ENCODE data around the gene PCP4L1. TPM values are rescaled to one million over a fixed set of nuclear protein-coding genes. Genes with fewer than 3 reads are reported as not detected.
A peak's percentile ranks its signal among the peaks of the same experiment; 100 is the strongest.
"Not testable (repeated sequence)": the region's sequence is repeated elsewhere in the genome, so short reads cannot be mapped to it uniquely, and the experiment has no call there.

PCP4L1 gene
- total RNA-seq, 4 donors from 2014 or later, result 0.42 to 1.2 TPM; not detected in 2

DNA sequence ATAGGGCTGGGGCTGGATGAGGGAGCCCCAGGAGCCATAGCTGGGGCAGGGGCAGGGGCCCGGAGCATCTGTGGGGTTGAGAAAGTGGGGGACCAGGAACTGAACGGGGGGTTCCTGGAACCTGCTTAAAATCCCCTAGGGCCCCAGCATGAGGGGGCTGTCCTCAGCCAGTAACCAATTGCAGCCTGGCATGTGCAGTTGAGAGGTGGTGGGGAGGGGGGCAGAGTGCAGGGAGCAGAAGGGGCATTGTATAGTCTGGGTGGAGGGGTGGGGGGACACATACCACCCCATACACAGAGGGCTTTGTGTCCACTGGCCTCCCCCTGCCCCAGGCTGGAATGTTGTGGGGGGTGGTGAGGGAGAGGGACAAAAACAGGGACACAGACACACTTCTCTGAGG, 51.3 kb downstream of the PCP4L1 start, which contains the start of gene MPZ:
Gene MPZ, minus strand, starts transcription at position 101 of the 400 bp plus-strand sequence. Its CDS starts 63 bp downstream, at position 38.
- H3K4me1 ChIP-seq, result peaks cover 0 to 63% (median 18%) of the 10 kb centered on the region in 4 donors
- WGBS, 2 donors, result 36 to 47% methylated on average over 2 of the region's 2 CpGs
- no peaks in the 10 kb centered on the region for H3K9me3 ChIP-seq
- no peaks in the 10 kb centered on the region for H3K27me3 ChIP-seq
- DNase-seq (ENCODE audit: low spot score in 2 of 2), result no peak
- peaks cover 0 to 5% (median 0%) of the 10 kb centered on the region in 3 donors for H3K36me3 ChIP-seq
- peak in 1 of 2 donors; percentile 27 for TF ChIP-seq POLR2A (IDR thresholded peaks at IDR 0.05)
- TF ChIP-seq, protein P1, sequence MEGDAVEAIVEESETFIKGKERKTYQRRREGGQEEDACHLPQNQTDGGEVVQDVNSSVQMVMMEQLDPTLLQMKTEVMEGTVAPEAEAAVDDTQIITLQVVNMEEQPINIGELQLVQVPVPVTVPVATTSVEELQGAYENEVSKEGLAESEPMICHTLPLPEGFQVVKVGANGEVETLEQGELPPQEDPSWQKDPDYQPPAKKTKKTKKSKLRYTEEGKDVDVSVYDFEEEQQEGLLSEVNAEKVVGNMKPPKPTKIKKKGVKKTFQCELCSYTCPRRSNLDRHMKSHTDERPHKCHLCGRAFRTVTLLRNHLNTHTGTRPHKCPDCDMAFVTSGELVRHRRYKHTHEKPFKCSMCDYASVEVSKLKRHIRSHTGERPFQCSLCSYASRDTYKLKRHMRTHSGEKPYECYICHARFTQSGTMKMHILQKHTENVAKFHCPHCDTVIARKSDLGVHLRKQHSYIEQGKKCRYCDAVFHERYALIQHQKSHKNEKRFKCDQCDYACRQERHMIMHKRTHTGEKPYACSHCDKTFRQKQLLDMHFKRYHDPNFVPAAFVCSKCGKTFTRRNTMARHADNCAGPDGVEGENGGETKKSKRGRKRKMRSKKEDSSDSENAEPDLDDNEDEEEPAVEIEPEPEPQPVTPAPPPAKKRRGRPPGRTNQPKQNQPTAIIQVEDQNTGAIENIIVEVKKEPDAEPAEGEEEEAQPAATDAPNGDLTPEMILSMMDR (IDR thresholded peaks at IDR 0.05), result no peak
- TF ChIP-seq EP300 (IDR thresholded peaks at IDR 0.05), result peak in 1 of 2 donors; percentile 46
- H3K4me3 ChIP-seq, result peak within 1 kb of the TSS; percentile 28 to 70 (median 34)
- peak within 1 kb of the TSS; percentile 7 to 98 (median 82) for H3K27ac ChIP-seq

DNA sequence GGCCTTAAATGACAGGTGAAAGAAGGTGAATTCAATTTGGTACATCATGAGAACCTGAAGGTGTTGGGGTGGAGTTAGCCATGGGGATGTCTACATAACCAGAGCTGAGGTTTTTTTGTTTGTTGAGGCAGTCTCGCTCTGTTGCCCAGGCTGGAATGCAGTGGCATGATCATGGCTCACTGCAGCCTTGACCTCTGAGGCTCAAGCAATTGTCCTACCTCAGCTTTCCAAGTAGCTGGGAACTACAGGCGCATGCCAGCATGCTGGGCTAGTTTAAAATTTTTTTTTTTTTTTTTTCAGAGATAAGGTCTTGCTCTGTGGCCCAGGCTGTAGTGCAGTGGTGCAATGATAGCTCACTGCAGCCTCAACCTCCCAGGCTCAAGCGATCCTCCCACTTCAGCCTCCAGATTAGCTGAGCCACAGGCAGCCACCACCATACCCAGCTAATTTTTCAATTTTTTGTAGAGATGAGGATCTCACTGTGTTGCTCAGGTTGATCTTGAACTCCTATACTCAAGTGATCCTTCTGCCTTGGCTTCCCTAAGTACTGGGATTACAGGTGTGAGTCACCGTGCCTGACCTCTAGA, 53.1 kb downstream of the PCP4L1 start:
- TF ChIP-seq, protein P1 (IDR thresholded peaks at IDR 0.05), result no peak
- TF ChIP-seq EP300 (IDR thresholded peaks at IDR 0.05), result no peak
- TF ChIP-seq POLR2A (IDR thresholded peaks at IDR 0.05), result no peak
- Histone ChIP-seq H3K36me3 (no peaks in the 10 kb centered on the region), H3K9me3 (no peaks in the 10 kb centered on the region), H3K27me3 (no peaks in the 10 kb centered on the region), H3K4me3 (no peak overlapping the region), H3K4me1 (peaks cover 0 to 64% (median 10%) of the 10 kb centered on the region in 4 donors), H3K27ac (peak overlapping the region; percentile 43 to 98 (median 88))
- DNase-seq (ENCODE audit: low spot score in 2 of 2), result no peak
- WGBS, 2 donors, result 71 to 73% methylated on average over 4 of the region's 4 CpGs

DNA sequence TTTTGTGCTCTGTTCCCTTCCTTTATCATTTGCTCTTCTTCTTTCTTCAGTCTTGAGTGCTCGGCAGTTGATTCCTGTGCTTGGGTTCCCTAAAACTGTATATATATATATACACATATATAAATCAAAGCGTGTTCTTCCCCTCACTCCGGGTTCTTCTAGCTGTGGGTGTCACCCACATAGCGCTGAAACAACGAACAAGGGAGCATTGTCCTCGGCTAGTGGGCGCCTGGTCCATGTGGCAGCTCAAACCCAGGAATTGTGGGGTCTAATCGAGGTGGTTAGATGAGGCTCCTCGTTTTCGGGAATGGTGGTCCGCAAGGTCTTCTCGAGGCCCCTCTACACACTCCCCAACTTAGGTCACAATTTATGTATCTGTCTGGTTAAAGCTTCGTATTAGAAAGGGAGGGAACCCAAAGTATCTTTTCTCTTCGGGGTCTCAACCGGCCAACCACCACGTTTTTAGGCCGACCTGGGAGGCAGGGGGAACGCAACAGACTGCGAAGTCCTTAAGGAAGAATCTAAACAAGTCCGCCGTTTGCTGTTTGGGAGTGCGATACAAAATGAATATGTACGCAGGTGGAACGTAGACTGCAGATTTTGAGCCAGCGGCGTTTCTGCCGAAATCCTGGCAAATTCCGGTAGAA, 55.1 kb downstream of the PCP4L1 start:
- peak overlapping the region; percentile 88 to 98 (median 90) for H3K27ac ChIP-seq
- no peaks in the 10 kb centered on the region for H3K27me3 ChIP-seq
- TF ChIP-seq, protein P1 (IDR thresholded peaks at IDR 0.05), result no peak
- TF ChIP-seq EP300 (IDR thresholded peaks at IDR 0.05) (no peak), POLR2A (IDR thresholded peaks at IDR 0.05) (no peak)
- 25 to 26% methylated on average over 28 of the region's 28 CpGs for WGBS, 2 donors
- peaks cover 0 to 1% (median 0%) of the 10 kb centered on the region in 3 donors for H3K36me3 ChIP-seq
- H3K4me3 ChIP-seq, result peak overlapping the region; percentile 76 to 97 (median 83)
- H3K9me3 ChIP-seq, result no peaks in the 10 kb centered on the region
- DNase-seq (ENCODE audit: low spot score in 2 of 2), result no peak
- peaks cover 0 to 57% (median 8%) of the 10 kb centered on the region in 4 donors for H3K4me1 ChIP-seq

DNA sequence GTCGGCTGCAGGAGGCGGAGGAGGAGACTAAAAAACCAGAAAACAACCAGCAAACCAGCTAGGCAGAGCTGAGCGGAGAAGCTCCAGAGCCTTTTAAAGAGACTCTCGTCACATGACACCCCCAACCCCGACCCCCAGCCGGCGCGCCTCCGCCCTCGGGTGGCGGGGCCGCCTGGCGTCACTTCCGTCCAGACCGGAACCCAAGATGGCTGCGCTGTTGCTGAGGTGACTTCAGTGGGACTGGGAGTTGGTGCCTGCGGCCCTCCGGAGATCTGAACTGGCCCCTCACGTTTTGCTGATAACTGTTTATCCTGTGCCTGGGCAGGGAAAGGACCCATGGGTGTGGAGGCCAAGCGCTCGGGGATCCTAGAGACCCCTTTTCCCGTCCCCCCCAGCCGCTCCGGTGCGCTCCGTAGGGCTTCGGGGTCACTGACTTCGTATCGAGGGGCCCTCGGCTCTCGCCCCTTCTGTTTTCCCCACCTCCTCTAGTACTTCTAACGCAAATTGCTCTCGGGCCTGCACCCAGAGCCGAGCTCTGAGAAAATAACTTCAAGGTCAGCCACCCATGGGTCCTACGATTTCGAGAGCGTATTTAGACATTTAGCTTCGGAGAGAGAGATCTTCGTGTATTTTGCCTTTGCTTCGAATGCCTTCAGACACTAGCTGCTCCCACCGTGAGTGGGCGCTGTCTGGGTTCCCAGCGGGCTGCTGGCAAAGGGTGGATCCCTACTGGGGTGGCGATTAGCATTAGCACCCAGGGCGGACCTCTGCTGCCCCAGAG, 55.8 kb downstream of the PCP4L1 start, which contains the start of gene SDHC:
Gene SDHC, plus strand, starts transcription at position 181 of the 781 bp plus-strand sequence. Its CDS starts 25 bp downstream, at position 206.
- H3K27ac ChIP-seq, result peak within 1 kb of the TSS; percentile 88 to 98 (median 90)
- WGBS, 2 donors, result 0 to 1% methylated on average over 43 to 44 of the region's 45 CpGs

DNA sequence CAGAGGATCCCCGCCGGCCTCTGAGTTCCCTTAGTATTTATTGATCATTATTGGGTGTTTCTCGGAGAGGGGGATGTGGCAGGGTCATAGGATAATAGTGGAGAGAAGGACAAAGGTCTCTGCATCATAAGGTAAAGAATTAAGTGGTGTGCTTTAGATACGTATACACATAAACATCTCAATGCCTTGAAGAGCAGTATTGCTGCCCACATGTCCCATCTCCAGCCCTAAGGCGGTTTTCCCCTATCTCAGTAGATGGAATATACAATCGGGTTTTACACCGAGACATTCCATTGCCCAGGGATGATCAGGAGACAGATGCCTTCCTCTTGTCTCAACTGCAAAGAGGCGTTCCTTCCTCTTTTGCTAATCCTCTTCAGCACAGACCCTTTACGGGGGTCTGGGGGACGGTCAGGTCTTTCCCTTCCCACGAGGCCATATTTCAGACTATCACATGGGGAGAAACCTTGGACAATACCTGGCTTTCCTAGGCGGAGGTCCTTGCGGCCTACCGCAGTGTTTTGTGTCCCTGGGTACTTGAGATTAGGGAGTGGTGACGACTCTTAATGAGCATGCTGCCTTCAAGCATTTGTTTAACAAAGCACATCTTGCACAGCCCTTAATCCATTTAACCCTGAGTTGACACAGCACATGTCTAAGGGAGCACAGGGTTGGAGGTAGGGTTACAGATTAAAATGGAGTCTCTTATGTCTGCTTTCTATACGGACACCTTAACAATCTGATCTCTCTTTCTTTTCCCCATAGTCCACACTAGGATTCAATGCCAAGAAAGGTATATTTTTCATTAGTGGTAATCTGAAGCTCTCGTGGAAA, 57.5 kb downstream of the PCP4L1 start:
- not testable (repeated sequence) for H3K27ac ChIP-seq; H3K4me3 ChIP-seq; H3K9me3 ChIP-seq; DNase-seq (ENCODE audit: low spot score in 2 of 2); H3K27me3 ChIP-seq
- H3K36me3 ChIP-seq, result peaks cover 0 to 13% (median 0%) of the 10 kb centered on the region in 3 donors
- 69 to 76% methylated on average over 17 of the region's 17 CpGs for WGBS, 2 donors
- peaks cover 0 to 50% (median 8%) of the 10 kb centered on the region in 4 donors for H3K4me1 ChIP-seq

More for the DNA sequence above, 55.8 kb downstream of the PCP4L1 start, which contains the start of gene SDHC:
- H3K9me3 ChIP-seq, result no peaks in the 10 kb centered on the region
- peaks cover 0 to 57% (median 8%) of the 10 kb centered on the region in 4 donors for H3K4me1 ChIP-seq
- peak; percentile 92 to 97 for TF ChIP-seq EP300 (IDR thresholded peaks at IDR 0.05)
- peak; percentile 73 to 82 for TF ChIP-seq POLR2A (IDR thresholded peaks at IDR 0.05)
- TF ChIP-seq, protein P1 (IDR thresholded peaks at IDR 0.05), result peak in 1 of 5 experiments; percentile 30
- peaks cover 0 to 8% (median 0%) of the 10 kb centered on the region in 3 donors for H3K36me3 ChIP-seq
- peak; percentile 75 to 81 for DNase-seq (ENCODE audit: low spot score in 2 of 2)
- no peaks in the 10 kb centered on the region for H3K27me3 ChIP-seq
- H3K4me3 ChIP-seq, result peak within 1 kb of the TSS; percentile 76 to 97 (median 83)

All from tibial nerve (tissue), 4 donors.